ENCODE data around the gene ROPN1L.

Gene ROPN1L

DNA sequence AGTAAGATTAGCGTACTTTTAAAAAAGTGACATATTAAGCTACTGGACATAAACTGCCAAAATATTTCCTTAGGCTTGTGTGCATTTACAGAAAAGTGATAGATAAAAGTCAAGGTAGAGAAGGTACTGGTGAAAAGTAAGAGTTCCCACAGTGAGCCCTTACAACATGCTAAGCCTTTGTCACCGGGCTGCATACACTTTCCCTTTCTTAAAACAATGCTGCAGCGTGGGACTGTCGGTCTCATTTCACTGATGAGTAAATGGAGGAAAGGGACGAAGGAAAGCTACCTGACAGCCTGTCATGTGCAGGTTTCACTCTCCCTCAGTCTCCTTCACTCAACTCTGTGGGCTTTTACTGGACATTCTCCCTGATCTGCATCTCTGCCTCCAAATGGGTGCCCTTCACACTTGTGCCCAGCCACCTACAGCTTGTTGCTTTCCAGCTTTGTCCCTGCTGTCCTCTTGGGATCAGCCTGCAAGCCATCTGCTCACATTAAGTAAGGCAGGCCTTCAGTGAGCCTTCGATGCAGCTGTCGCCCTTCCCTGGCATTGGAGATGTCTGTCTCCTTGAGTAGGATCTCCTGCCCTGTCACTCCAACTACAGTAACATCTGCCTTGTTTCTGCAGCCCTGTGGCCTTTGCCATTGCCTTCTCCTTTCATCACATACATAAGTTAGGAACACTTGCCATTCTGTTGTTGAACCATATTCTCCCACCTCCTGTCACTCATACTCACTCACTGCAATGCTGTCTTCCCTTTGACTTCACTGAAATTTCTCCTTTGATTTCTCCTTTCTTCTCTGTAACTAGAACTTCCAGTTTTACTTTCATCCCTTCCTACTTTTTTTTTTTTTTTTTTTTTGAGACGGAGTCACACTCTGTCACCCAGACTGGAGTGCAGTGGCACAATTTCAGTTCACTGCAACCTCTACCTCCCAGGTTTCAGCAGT lies 9.3 kb upstream of the ROPN1L start:
- no peak for TF ChIP-seq CTCF (IDR thresholded peaks at IDR 0.05)

GRCh38 chr5:10434392-10434791 lies 7.3 kb upstream of the ROPN1L start:
- no peak for TF ChIP-seq CTCF (IDR thresholded peaks at IDR 0.05)

GRCh38 chr5:10438301-10438700 lies 3.4 kb upstream of the ROPN1L start:
- TF ChIP-seq CTCF (IDR thresholded peaks at IDR 0.05), result no peak

DNA sequence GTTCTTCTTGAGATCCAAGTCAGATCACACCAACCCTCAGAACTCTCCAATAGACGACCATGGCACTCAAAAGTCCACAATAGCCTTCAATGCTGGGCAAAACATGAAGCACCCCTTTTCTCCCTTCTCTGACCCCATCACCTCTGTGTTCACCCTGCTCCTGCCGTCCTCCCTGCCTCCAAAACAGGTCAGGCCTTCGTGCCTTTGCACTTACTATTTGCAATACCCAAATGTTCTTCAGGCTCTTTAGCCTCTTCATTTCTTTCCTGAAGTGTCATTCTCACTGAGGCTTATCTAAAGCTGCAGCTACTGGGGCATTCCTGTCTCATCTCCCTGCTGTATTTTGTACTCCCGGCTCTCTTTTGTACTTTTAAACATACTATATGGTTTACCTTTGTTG lies 2.0 kb upstream of the ROPN1L start:
- TF ChIP-seq CTCF (IDR thresholded peaks at IDR 0.05), result no peak

GRCh38 chr5:10440367-10440990 lies 1.2 kb upstream of the ROPN1L start:
- no peak for TF ChIP-seq CTCF (IDR thresholded peaks at IDR 0.05)

- TF ChIP-seq CTCF (IDR thresholded peaks at IDR 0.05), result no peak
These were observed 335 bp downstream of the ROPN1L start for GRCh38 chr5:10441992-10442435.

DNA sequence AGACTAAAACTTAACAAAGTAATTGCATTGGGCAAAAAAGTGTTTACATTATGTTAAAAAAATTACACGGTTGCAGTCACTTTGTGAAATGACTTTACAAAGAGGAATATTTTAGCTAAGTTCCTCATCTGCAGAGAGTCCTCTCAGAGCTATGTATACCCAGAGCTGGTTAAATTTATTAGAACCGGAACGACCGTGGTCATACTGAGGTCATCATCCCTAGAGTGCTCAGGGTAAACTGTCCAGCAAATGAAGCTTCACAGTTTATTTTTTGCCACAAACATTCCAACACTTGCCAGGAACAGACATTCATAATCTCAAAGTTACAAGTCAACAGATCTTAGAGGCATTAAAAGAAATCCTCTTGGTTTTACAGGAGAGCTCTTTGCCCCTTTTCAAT lies 897 bp downstream of the ROPN1L start:
- TF ChIP-seq CTCF (IDR thresholded peaks at IDR 0.05), result no peak

Measured in LNCAP (cell line).